Gastroesophageal sphincter (tissue), 3 donors: ENCODE measurements around the gene TPX2.

ENCODE experiments used
- EP300 ChIP-seq: sonication (generic); formaldehyde crosslinking; IDR thresholded peaks from one replicate; pipeline ENCODE4 v1.6.1; 2017; ENCODE audit warnings: antibody characterized with exemption, mild to moderate bottlenecking
- POLR2A ChIP-seq, 2 donors: fragments of 450-650 bp; IDR thresholded peaks; one replicate each; pipeline ENCODE4 v1.6.1; 2017; ENCODE audit warnings: antibody characterized with exemption in 2 of 2, mild to moderate bottlenecking in 2 of 2, moderate library complexity in 1 of 2
- POLR2AphosphoS5 ChIP-seq: sonication (generic); formaldehyde crosslinking; IDR thresholded peaks from one replicate; pipeline ENCODE4 v1.6.1; 2017; ENCODE audit warnings: antibody characterized with exemption
- TF ChIP-seq, protein P1 (sequence below), 4 experiments: fragments of 200-600 bp in 2 of 4; fragments of 450-650 bp in 2 of 4; sonication (generic) in 1 of 4; IDR thresholded peaks; one replicate each; pipeline ENCODE4 v1.5.1; 2017 to 2019; ENCODE audit warnings: antibody characterized with exemption in 4 of 4, mild to moderate bottlenecking in 2 of 4, moderate library complexity in 2 of 4

DNA sequence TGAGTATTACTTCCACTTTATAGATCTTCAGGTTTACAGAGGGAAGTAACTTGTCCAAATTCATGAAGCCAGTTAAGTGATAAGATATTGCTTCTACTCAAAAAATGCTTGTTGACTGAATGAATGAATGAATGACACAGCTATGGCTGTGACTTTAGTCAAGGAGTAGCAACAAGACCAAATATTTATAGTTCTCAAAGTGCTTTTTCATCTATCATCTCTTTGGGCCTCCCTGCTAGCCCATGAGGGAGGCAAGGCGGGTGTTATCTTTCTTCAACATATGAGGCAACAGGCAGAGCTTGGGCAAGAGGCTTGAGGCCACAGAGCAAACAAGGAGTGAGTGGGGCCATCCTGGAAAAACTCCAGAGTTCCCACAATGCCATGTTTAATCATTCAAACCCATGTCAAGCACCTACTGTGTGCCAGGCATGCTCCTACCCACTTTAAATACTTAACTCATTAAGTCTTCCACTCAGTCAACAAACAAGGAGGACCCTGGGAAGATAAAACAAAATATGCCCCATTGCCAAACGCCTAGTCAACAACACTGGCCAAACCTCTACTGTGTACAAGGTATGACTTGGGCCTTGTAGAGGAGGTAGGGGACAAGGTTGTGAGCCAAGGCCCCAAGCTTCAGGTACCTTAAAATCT is 32.4 kb upstream of the TPX2 start:
- TF ChIP-seq, protein P1, sequence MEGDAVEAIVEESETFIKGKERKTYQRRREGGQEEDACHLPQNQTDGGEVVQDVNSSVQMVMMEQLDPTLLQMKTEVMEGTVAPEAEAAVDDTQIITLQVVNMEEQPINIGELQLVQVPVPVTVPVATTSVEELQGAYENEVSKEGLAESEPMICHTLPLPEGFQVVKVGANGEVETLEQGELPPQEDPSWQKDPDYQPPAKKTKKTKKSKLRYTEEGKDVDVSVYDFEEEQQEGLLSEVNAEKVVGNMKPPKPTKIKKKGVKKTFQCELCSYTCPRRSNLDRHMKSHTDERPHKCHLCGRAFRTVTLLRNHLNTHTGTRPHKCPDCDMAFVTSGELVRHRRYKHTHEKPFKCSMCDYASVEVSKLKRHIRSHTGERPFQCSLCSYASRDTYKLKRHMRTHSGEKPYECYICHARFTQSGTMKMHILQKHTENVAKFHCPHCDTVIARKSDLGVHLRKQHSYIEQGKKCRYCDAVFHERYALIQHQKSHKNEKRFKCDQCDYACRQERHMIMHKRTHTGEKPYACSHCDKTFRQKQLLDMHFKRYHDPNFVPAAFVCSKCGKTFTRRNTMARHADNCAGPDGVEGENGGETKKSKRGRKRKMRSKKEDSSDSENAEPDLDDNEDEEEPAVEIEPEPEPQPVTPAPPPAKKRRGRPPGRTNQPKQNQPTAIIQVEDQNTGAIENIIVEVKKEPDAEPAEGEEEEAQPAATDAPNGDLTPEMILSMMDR (IDR thresholded peaks at IDR 0.05), result no peak
- TF ChIP-seq POLR2AphosphoS5, result no peak
- no peak for TF ChIP-seq POLR2A (IDR thresholded peaks at IDR 0.05)
- no peak for TF ChIP-seq EP300
